H9 (cell line): ENCODE results near the gene PTPN11. TPM values are rescaled to one million over a fixed set of nuclear protein-coding genes. Genes with fewer than 3 reads are reported as not detected.

Experiments
- DNase-seq: peaks from one replicate; pipeline ENCODE4 v3.0.0-alpha.2; 2017
- H2AFZ ChIP-seq: one replicate; pipeline ENCODE4 v1.6.1; 2013; ENCODE audit warnings: mild to moderate bottlenecking, low read length, control low read depth, moderate library complexity
- H2AK5ac ChIP-seq: 2 replicates; pipeline ENCODE4 v1.6.1; 2013; ENCODE audit warnings: low read length, control low read depth, mixed read lengths; ENCODE audit not compliant: insufficient read length
- H2BK120ac ChIP-seq: one replicate; pipeline ENCODE4 v1.6.1; 2013; ENCODE audit warnings: low read depth, mild to moderate bottlenecking, low read length, control low read depth, inconsistent platforms; ENCODE audit not compliant: poor library complexity, severe bottlenecking
- H2BK12ac ChIP-seq: 2 replicates; pipeline ENCODE4 v1.6.1; 2013; ENCODE audit warnings: low read length, control low read depth, mixed read lengths, low read depth; ENCODE audit not compliant: insufficient read length
- H2BK15ac ChIP-seq: 2 replicates; pipeline ENCODE4 v1.6.1; 2013; ENCODE audit warnings: low read depth, low read length, control low read depth
- H2BK20ac ChIP-seq: one replicate; pipeline ENCODE4 v1.6.1; 2013; ENCODE audit warnings: low read depth, mild to moderate bottlenecking, low read length, control low read depth, inconsistent platforms; ENCODE audit not compliant: poor library complexity, severe bottlenecking
- H2BK5ac ChIP-seq: 2 replicates; pipeline ENCODE4 v1.6.1; 2013; ENCODE audit warnings: low read length, control low read depth, mixed read lengths; ENCODE audit not compliant: insufficient read length
- H3K14ac ChIP-seq: 2 replicates; pipeline ENCODE4 v1.6.1; 2013; ENCODE audit warnings: low read length, control low read depth; ENCODE audit not compliant: insufficient read depth
- H3K18ac ChIP-seq: 2 replicates; pipeline ENCODE4 v1.6.1; 2013; ENCODE audit warnings: low read depth, mild to moderate bottlenecking, mixed read lengths, low read length, control low read depth; ENCODE audit not compliant: insufficient read length
- H3K23ac ChIP-seq: 2 replicates; pipeline ENCODE4 v1.6.1; 2013; ENCODE audit warnings: low read length, control low read depth, mixed read lengths, low read depth; ENCODE audit not compliant: insufficient read length
- H3K23me2 ChIP-seq: 2 replicates; pipeline ENCODE4 v1.6.1; 2013; ENCODE audit warnings: low read depth, mild to moderate bottlenecking, mixed read lengths, low read length, control low read depth; ENCODE audit not compliant: insufficient read length, poor library complexity, severe bottlenecking
- H3K27ac ChIP-seq: 2 replicates; pipeline ENCODE4 v1.5.1; 2013; ENCODE audit warnings: low read length, control low read depth, mixed read lengths, low read depth; ENCODE audit not compliant: insufficient read length
- H3K27me3 ChIP-seq: 2 replicates; pipeline ENCODE4 v1.6.1; 2013; ENCODE audit warnings: low read length, control low read depth, inconsistent platforms; ENCODE audit not compliant: insufficient read depth
- H3K4ac ChIP-seq: 2 replicates; pipeline ENCODE4 v1.6.1; 2013; ENCODE audit warnings: low read depth, mild to moderate bottlenecking, control low read depth, inconsistent platforms, low read length, moderate library complexity
- H3K4me1 ChIP-seq: 2 replicates; pipeline ENCODE4 v1.6.1; 2013; ENCODE audit warnings: low read length, control low read depth, inconsistent platforms; ENCODE audit not compliant: insufficient read depth
- H3K4me2 ChIP-seq: 2 replicates; pipeline ENCODE4 v1.6.1; 2013; ENCODE audit warnings: low read length, control low read depth, mixed read lengths; ENCODE audit not compliant: insufficient read length, insufficient read depth
- H3K56ac ChIP-seq: 2 replicates; pipeline ENCODE4 v1.6.1; 2013; ENCODE audit warnings: low read depth, mild to moderate bottlenecking, mixed read lengths, low read length, control low read depth; ENCODE audit not compliant: insufficient read length
- H3K79me1 ChIP-seq: 2 replicates; pipeline ENCODE4 v1.6.1; 2013; ENCODE audit warnings: low read depth, mild to moderate bottlenecking, moderate library complexity, low read length, control low read depth, inconsistent platforms; ENCODE audit not compliant: insufficient read depth, poor library complexity, severe bottlenecking
- H3K79me2 ChIP-seq: 2 replicates; pipeline ENCODE4 v1.6.1; 2013; ENCODE audit warnings: low read length, control low read depth, inconsistent platforms; ENCODE audit not compliant: insufficient read depth
- H3K9ac ChIP-seq: 2 replicates; pipeline ENCODE4 v1.6.1; 2013; ENCODE audit warnings: low read length, control low read depth, mixed read lengths; ENCODE audit not compliant: insufficient read length; ENCODE audit errors: extremely low read depth
- H3K9me3 ChIP-seq: one replicate; pipeline ENCODE4 v1.6.1; 2013; ENCODE audit warnings: low read depth, low read length, inconsistent platforms; ENCODE audit not compliant: control insufficient read depth
- H3T11ph ChIP-seq: one replicate; pipeline ENCODE4 v1.6.1; 2013; ENCODE audit warnings: mild to moderate bottlenecking, low read length, control low read depth, inconsistent platforms
- H4K20me1 ChIP-seq: one replicate; pipeline ENCODE4 v1.6.1; 2013; ENCODE audit not compliant: control insufficient read depth, insufficient read length, insufficient read depth
- H4K5ac ChIP-seq: 2 replicates; pipeline ENCODE4 v1.6.1; 2013; ENCODE audit warnings: low read depth, mild to moderate bottlenecking, mixed read lengths, low read length, control low read depth; ENCODE audit not compliant: insufficient read length
- H4K8ac ChIP-seq: replicated peaks from 2 replicates; pipeline ENCODE4 v1.6.1; 2013; ENCODE audit warnings: low read length, control low read depth, mixed read lengths, low read depth; ENCODE audit not compliant: insufficient read length
- H4K91ac ChIP-seq: 2 replicates; pipeline ENCODE4 v1.6.1; 2013; ENCODE audit warnings: low read depth, mild to moderate bottlenecking, moderate library complexity, mixed read lengths, low read length, control low read depth; ENCODE audit not compliant: insufficient read length
- H3K27ac Mint-ChIP-seq, 3 experiments: 2 replicates in 2 of 3; 3 replicates in 1 of 3; pipeline ENCODE4 v1.8.0; 2020 to 2021; ENCODE audit warnings: mixed read lengths in 3 of 3, mild to moderate bottlenecking in 1 of 3, moderate library complexity in 1 of 3
- H3K27me3 Mint-ChIP-seq: 2 replicates; pipeline ENCODE4 v1.8.0; 2021; ENCODE audit warnings: low read depth, mild to moderate bottlenecking, moderate library complexity, mixed read lengths
- H3K36me3 Mint-ChIP-seq, 3 experiments: 2 replicates in 2 of 3; 3 replicates in 1 of 3; pipeline ENCODE4 v1.8.0; 2020 to 2021; ENCODE audit warnings: low read depth in 3 of 3, mixed read lengths in 3 of 3; ENCODE audit not compliant: insufficient read depth in 1 of 3
- H3K4me1 Mint-ChIP-seq, 2 experiments: 2 replicates each; pipeline ENCODE4 v1.8.0; 2020; ENCODE audit warnings: mixed read lengths in 2 of 2
- H3K4me3 Mint-ChIP-seq, 2 experiments: 2 replicates in 1 of 2; 3 replicates in 1 of 2; pipeline ENCODE4 v1.8.0; 2020 to 2021; ENCODE audit warnings: mild to moderate bottlenecking in 2 of 2, mixed read lengths in 2 of 2, moderate library complexity in 1 of 2
- H3K9me3 Mint-ChIP-seq, 2 experiments: 2 replicates in 1 of 2; 3 replicates in 1 of 2; pipeline ENCODE4 v1.8.0; 2020; ENCODE audit warnings: mild to moderate bottlenecking in 2 of 2, mixed read lengths in 2 of 2, moderate library complexity in 1 of 2
- CTCF ChIP-seq: fragments of 200-600 bp; sonication (generic); conservative IDR thresholded peaks from 3 replicates; pipeline ENCODE4 v1.8.0; 2021; ENCODE audit warnings: antibody characterized with exemption, mild to moderate bottlenecking
- WGBS: extraction: QIAGEN DNeasy Blood & Tissue Kit; methylation state at CpG from one replicate; pipeline ENCODE4 v1.1.7; 2013; ENCODE audit warnings: missing lambda C conversion rate, low lambda C conversion rate, mixed read lengths; ENCODE audit not compliant: insufficient read length; ENCODE audit errors: extremely low coverage; 5-methylcytosine and 5-hydroxymethylcytosine counted together
- total RNA-seq: library from RNA; stranded (reverse); gene quantifications from 2 replicates; pipeline ENCODE4 v1.2.1, GENCODE V29; 2021

The PTPN11 gene
- total RNA-seq, 1 experiment from 2014 or later: 112 TPM

GRCh38 chr12:112530941-112531340 is 112.2 kb downstream of the PTPN11 start:
- H3K14ac ChIP-seq: no peak overlapping the region
- no peak overlapping the region for H2BK5ac ChIP-seq
- H3K18ac ChIP-seq: no peak overlapping the region
- H3K23me2 ChIP-seq: no peaks in the 10 kb centered on the region
- H2AFZ ChIP-seq: no peak overlapping the region
- no peak overlapping the region for H3K27ac ChIP-seq
- H3K9me3 Mint-ChIP-seq: no peaks in the 10 kb centered on the region; a peak in 1 of 5 replicates
- no peak overlapping the region for H2BK120ac ChIP-seq
- H3K4me2 ChIP-seq: no peak overlapping the region
- no peak overlapping the region for H4K8ac ChIP-seq
- no peaks in the 10 kb centered on the region for H3K9me3 ChIP-seq
- H3K27me3 ChIP-seq: no peaks in the 10 kb centered on the region; the same call in 1 of the 2 replicates
- WGBS: no CpG with 5 or more reads among the region's 2 CpGs
- H4K20me1 ChIP-seq: no peaks in the 10 kb centered on the region
- H3K23ac ChIP-seq: no peak overlapping the region
- no peaks in the 10 kb centered on the region; a peak in 1 of 4 replicates for H3K4me1 Mint-ChIP-seq
- DNase-seq: no peak
- no peak overlapping the region for H3K4ac ChIP-seq
- no peaks in the 10 kb centered on the region; a peak in 1 of 7 replicates for H3K36me3 Mint-ChIP-seq
- no peak overlapping the region for H3K56ac ChIP-seq
- no peak overlapping the region for H2AK5ac ChIP-seq
- H4K91ac ChIP-seq: no peak overlapping the region
- H3K27me3 Mint-ChIP-seq: peaks cover 5% of the 10 kb centered on the region
- no peak overlapping the region for H3K9ac ChIP-seq
- no peak overlapping the region for H2BK20ac ChIP-seq
- H3T11ph ChIP-seq: no peak overlapping the region
- H3K4me1 ChIP-seq: no peaks in the 10 kb centered on the region
- H3K79me1 ChIP-seq: no peaks in the 10 kb centered on the region
- no peak overlapping the region for H4K5ac ChIP-seq
- no peak overlapping the region for H2BK12ac ChIP-seq
- no peak for TF ChIP-seq CTCF
- no peak overlapping the region for H2BK15ac ChIP-seq
- H3K27ac Mint-ChIP-seq: no peak overlapping the region
- H3K79me2 ChIP-seq: no peaks in the 10 kb centered on the region
- no peak overlapping the region for H3K4me3 Mint-ChIP-seq
